Measurements from ENCODE around the gene ELMO1.

DNA sequence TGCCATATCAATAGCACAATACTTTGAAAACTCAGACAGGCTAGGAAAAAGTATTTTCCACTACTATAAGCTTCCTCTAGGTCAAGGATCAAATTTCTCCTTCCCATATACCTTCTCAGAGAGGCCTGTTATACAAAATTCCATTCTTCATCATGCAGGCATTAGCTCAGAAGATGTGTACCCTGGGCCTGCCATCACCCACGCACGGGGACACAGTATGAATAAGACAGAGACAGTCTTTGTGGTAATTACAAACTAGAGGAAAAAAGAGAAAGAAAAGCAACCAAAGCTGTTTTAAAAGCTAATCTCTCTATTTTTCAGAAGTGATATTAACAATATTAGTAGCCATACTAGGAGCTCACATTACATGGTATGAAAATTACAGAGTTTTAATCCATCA is 487.6 kb downstream of the ELMO1 start:
- no peak for TF ChIP-seq POLR2A (IDR thresholded peaks at IDR 0.05; ENCODE audit: low read depth, low read length)
- no peak for TF ChIP-seq POLR2AphosphoS5 (IDR thresholded peaks at IDR 0.05; ENCODE audit: low read depth, low read length)

Measured in GM12892 (cell line).